ENCODE results near the gene NRCAM.

The NRCAM gene

GRCh38 chr7:108332937-108333336, 123.3 kb downstream of the NRCAM start:
- Histone ChIP-seq H3K27me3 (no peaks in the 10 kb centered on the region), H4K20me1 (no peaks in the 10 kb centered on the region), H3K4me2 (no peak overlapping the region), H3K27ac (no peak overlapping the region), H3K9me3 (no peaks in the 10 kb centered on the region), H3K9ac (no peak overlapping the region), H3K36me3 (no peaks in the 10 kb centered on the region), H3K4me3 (no peak overlapping the region), H3K4me1 (no peaks in the 10 kb centered on the region)
- no peak for TF ChIP-seq Cebpa-rat (IDR thresholded peaks at IDR 0.05)

DNA sequence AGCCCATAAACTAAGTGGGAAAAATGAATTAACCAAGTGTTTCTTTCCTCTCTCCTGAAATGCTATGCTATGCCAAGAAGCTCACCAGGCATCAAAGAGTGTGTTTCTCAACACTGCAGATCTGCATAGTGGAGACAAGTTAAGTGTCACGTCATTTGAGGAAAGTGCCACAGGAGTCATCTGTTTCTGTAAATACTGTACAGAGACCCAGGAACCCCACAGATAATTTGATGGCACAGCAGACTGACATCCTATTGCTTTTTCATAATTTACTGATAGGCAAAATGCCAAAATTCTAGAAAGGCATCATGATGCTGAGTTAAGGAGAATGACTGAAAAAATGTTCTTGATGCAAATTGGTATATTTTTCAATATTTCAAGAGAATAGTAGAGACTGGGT, 124.3 kb downstream of the NRCAM start:
- Histone ChIP-seq H3K9me3 (no peaks in the 10 kb centered on the region), H3K9ac (no peak overlapping the region), H4K20me1 (no peaks in the 10 kb centered on the region), H3K4me3 (no peak overlapping the region), H3K36me3 (no peaks in the 10 kb centered on the region), H3K27ac (no peak overlapping the region), H3K4me2 (no peak overlapping the region), H3K27me3 (no peaks in the 10 kb centered on the region), H3K4me1 (no peaks in the 10 kb centered on the region)
- TF ChIP-seq Cebpa-rat (IDR thresholded peaks at IDR 0.05) = no peak

DNA sequence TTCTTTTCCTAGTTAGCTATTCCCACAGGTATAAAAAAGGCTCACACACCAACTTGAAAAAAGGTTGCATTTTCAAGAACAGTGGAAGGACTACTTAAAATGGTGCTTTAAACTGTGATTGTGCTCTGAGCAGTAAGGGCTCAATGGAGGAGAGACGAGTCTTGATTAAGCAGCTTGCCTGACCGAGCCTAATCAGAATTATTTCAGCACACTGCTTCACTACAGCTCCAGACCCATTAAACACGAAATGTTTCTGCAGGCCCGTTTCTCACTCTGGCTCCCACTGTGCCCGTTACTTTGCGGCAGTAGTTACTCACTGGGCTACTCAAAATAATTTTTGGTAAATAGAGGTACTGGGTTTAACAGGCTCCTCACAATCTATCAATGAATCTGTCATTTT, 126.0 kb downstream of the NRCAM start:
- Histone ChIP-seq H4K20me1 (no peaks in the 10 kb centered on the region), H3K4me2 (no peak overlapping the region), H3K27ac (no peak overlapping the region), H3K36me3 (no peaks in the 10 kb centered on the region), H3K27me3 (no peaks in the 10 kb centered on the region), H3K9me3 (no peaks in the 10 kb centered on the region), H3K4me3 (no peak overlapping the region), H3K4me1 (no peaks in the 10 kb centered on the region), H3K9ac (no peak overlapping the region)
- no peak for TF ChIP-seq Cebpa-rat (IDR thresholded peaks at IDR 0.05)

DNA sequence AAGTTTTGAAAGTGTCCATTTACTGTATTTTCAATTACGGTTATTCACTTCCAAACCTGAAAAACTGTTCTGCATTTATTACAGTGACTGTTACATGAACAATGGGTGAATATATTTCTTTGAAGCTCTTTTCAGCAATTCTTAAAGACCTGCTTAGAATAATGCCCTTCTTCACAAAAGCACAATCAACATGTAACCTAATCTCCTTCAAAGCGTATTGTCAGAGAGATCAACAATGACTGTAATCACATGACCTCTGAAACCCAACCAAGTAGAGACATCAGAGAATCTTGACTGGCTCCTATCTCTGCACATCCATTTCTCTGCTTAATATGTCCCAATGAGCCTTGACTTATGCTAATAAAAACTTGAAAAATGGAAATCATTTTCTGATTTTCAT, 126.7 kb downstream of the NRCAM start:
- no peak overlapping the region for H3K9ac ChIP-seq
- H3K9me3 ChIP-seq = no peaks in the 10 kb centered on the region
- H3K4me3 ChIP-seq = no peak overlapping the region
- H4K20me1 ChIP-seq = no peaks in the 10 kb centered on the region
- no peak overlapping the region for H3K4me2 ChIP-seq
- no peak overlapping the region for H3K27ac ChIP-seq
- no peaks in the 10 kb centered on the region for H3K4me1 ChIP-seq
- TF ChIP-seq Cebpa-rat (IDR thresholded peaks at IDR 0.05) = no peak
- H3K36me3 ChIP-seq = no peaks in the 10 kb centered on the region
- no peaks in the 10 kb centered on the region for H3K27me3 ChIP-seq

- Histone ChIP-seq H3K9me3 (no peaks in the 10 kb centered on the region), H3K27ac (no peak overlapping the region), H3K27me3 (no peaks in the 10 kb centered on the region), H4K20me1 (no peaks in the 10 kb centered on the region), H3K36me3 (no peaks in the 10 kb centered on the region), H3K4me1 (no peaks in the 10 kb centered on the region), H3K4me2 (no peak overlapping the region), H3K4me3 (no peak overlapping the region), H3K9ac (no peak overlapping the region)
- TF ChIP-seq Cebpa-rat (IDR thresholded peaks at IDR 0.05) = no peak
Observed at GRCh38 chr7:108328174-108328651, 128.0 kb downstream of the NRCAM start.

DNA sequence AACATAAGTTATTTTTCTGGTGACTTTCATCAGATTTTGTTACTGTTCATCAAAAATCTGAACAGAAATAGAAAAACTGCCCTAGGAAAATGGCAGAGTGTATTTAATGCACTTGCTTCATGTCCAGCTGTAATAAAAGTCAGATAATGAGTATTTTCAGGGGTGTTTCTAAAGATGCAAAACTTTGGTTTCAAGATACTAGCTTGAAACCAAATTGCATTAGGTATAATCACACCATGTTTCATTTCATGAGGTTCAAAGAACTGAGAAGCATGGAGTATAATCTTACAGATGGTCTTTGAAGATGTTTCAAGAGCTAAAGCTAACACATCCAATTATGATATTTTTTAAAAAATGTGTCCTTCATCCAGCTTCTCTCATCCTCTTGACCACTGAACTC, 128.9 kb downstream of the NRCAM start:
- TF ChIP-seq Cebpa-rat (IDR thresholded peaks at IDR 0.05) = no peak
- Histone ChIP-seq H4K20me1 (no peaks in the 10 kb centered on the region), H3K4me3 (no peak overlapping the region), H3K9ac (no peak overlapping the region), H3K4me1 (peaks cover 5% of the 10 kb centered on the region), H3K4me2 (no peak overlapping the region), H3K27me3 (no peaks in the 10 kb centered on the region), H3K9me3 (no peaks in the 10 kb centered on the region), H3K36me3 (no peaks in the 10 kb centered on the region), H3K27ac (no peak overlapping the region)

DNA sequence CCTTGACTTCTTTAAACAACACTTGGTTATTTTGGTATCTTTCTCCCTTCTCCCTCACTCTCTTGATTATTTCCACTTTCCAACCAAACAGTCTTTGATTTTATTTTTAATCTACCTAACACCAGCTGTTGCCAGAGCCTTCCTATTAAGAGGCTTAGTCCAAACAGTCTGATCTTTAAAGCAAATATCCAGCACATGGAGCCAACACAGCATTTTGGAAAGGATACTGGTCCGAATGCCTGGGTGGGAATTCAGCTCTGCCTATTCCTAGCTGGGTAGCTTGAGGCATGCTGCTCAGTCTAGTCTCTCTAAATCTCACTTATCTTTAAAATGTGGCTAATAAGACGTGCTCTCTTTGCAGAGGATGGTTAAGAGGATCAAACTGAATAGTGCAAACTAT, 129.3 kb downstream of the NRCAM start:
- TF ChIP-seq Cebpa-rat (IDR thresholded peaks at IDR 0.05) = no peak
- Histone ChIP-seq H3K4me3 (no peak overlapping the region), H3K4me1 (peaks cover 10% of the 10 kb centered on the region), H3K27ac (no peak overlapping the region), H3K27me3 (no peaks in the 10 kb centered on the region), H4K20me1 (no peaks in the 10 kb centered on the region), H3K4me2 (no peak overlapping the region), H3K36me3 (no peaks in the 10 kb centered on the region), H3K9ac (no peak overlapping the region), H3K9me3 (no peaks in the 10 kb centered on the region)

GRCh38 chr7:108324053-108325038, 131.9 kb downstream of the NRCAM start:
- Histone ChIP-seq H3K9ac (no peak overlapping the region), H3K4me2 (no peak overlapping the region), H3K27ac (no peak overlapping the region), H3K9me3 (no peaks in the 10 kb centered on the region), H3K4me3 (no peak overlapping the region), H3K4me1 (peaks cover 10% of the 10 kb centered on the region), H3K27me3 (no peaks in the 10 kb centered on the region), H4K20me1 (no peaks in the 10 kb centered on the region), H3K36me3 (no peaks in the 10 kb centered on the region)
- no peak for TF ChIP-seq Cebpa-rat (IDR thresholded peaks at IDR 0.05)

GRCh38 chr7:108322925-108323832, 133.1 kb downstream of the NRCAM start:
- H3K36me3 ChIP-seq = no peaks in the 10 kb centered on the region
- no peak overlapping the region for H3K4me3 ChIP-seq
- TF ChIP-seq Cebpa-rat (IDR thresholded peaks at IDR 0.05) = no peak
- H3K4me1 ChIP-seq = peaks cover 10% of the 10 kb centered on the region
- H3K27ac ChIP-seq = no peak overlapping the region
- no peaks in the 10 kb centered on the region for H4K20me1 ChIP-seq
- H3K9me3 ChIP-seq = no peaks in the 10 kb centered on the region
- H3K27me3 ChIP-seq = no peaks in the 10 kb centered on the region
- no peak overlapping the region for H3K9ac ChIP-seq
- no peak overlapping the region for H3K4me2 ChIP-seq

- Histone ChIP-seq H3K4me3 (no peak overlapping the region), H3K27me3 (no peaks in the 10 kb centered on the region), H3K36me3 (no peaks in the 10 kb centered on the region), H3K4me2 (no peak overlapping the region), H3K27ac (no peak overlapping the region), H3K9ac (no peak overlapping the region), H3K9me3 (no peaks in the 10 kb centered on the region), H3K4me1 (peaks cover 10% of the 10 kb centered on the region), H4K20me1 (no peaks in the 10 kb centered on the region)
- TF ChIP-seq Cebpa-rat (IDR thresholded peaks at IDR 0.05) = no peak
Observed at GRCh38 chr7:108322046-108322445, 134.2 kb downstream of the NRCAM start.

Measured in BLaER1 (cell line).